ENCODE data around the gene CEP192.
"Not testable (repeated sequence)": the region's sequence is repeated elsewhere in the genome, so short reads cannot be mapped to it uniquely, and the experiment has no call there.

The CEP192 gene

GRCh38 chr18:13026583-13027270, 35.6 kb downstream of the CEP192 start:
- DNase-seq (ENCODE audit: low read depth in 2 of 2) = no peak

- DNase-seq (ENCODE audit: low read depth in 2 of 2) = no peak
Observed at GRCh38 chr18:13028869-13029268, 37.7 kb downstream of the CEP192 start.

- DNase-seq (ENCODE audit: low read depth in 2 of 2) = no peak
Observed at GRCh38 chr18:13032173-13032572, 41.0 kb downstream of the CEP192 start.

- DNase-seq (ENCODE audit: low read depth in 2 of 2) = no peak
Observed at GRCh38 chr18:13035249-13035914, 44.2 kb downstream of the CEP192 start.

GRCh38 chr18:13036622-13037320, 45.6 kb downstream of the CEP192 start:
- no peak for DNase-seq (ENCODE audit: low read depth in 2 of 2)

- DNase-seq (ENCODE audit: low read depth in 2 of 2) = no peak
Observed at GRCh38 chr18:13039806-13040205, 48.6 kb downstream of the CEP192 start.

- DNase-seq (ENCODE audit: low read depth in 2 of 2) = no peak
Observed at GRCh38 chr18:13043066-13043465, 51.9 kb downstream of the CEP192 start.

- no peak for DNase-seq (ENCODE audit: low read depth in 2 of 2)
Observed at GRCh38 chr18:13048061-13048595, 57.0 kb downstream of the CEP192 start.

GRCh38 chr18:13051159-13051558, 60.0 kb downstream of the CEP192 start:
- no peak for DNase-seq (ENCODE audit: low read depth in 2 of 2)

- DNase-seq (ENCODE audit: low read depth in 2 of 2) = no peak
Observed at GRCh38 chr18:13051950-13052349, 60.8 kb downstream of the CEP192 start.

GRCh38 chr18:13054336-13054735, 63.2 kb downstream of the CEP192 start:
- no peak for DNase-seq (ENCODE audit: low read depth in 2 of 2)

GRCh38 chr18:13061630-13062189, 70.5 kb downstream of the CEP192 start:
- DNase-seq (ENCODE audit: low read depth in 2 of 2) = no peak

GRCh38 chr18:13067124-13067523, 76.0 kb downstream of the CEP192 start:
- DNase-seq (ENCODE audit: low read depth in 2 of 2) = no peak

GRCh38 chr18:13067966-13068365, 76.8 kb downstream of the CEP192 start:
- DNase-seq (ENCODE audit: low read depth in 2 of 2) = no peak

GRCh38 chr18:13070460-13070859, 79.3 kb downstream of the CEP192 start:
- no peak for DNase-seq (ENCODE audit: low read depth in 2 of 2)

- no peak for DNase-seq (ENCODE audit: low read depth in 2 of 2)
Observed at GRCh38 chr18:13076886-13077285, 85.7 kb downstream of the CEP192 start.

GRCh38 chr18:13077473-13077872, 86.3 kb downstream of the CEP192 start:
- DNase-seq (ENCODE audit: low read depth in 2 of 2) = no peak

- DNase-seq (ENCODE audit: low read depth in 2 of 2) = not testable (repeated sequence)
Observed at GRCh38 chr18:13078065-13078464, 86.9 kb downstream of the CEP192 start.

- DNase-seq (ENCODE audit: low read depth in 2 of 2) = no peak
Observed at GRCh38 chr18:13086906-13087305, 95.7 kb downstream of the CEP192 start.

GRCh38 chr18:13095466-13095865, 104.3 kb downstream of the CEP192 start:
- no peak for DNase-seq (ENCODE audit: low read depth in 2 of 2)

GRCh38 chr18:13096232-13096631, 105.1 kb downstream of the CEP192 start:
- no peak for DNase-seq (ENCODE audit: low read depth in 2 of 2)

GRCh38 chr18:13096719-13097118, 105.6 kb downstream of the CEP192 start:
- no peak for DNase-seq (ENCODE audit: low read depth in 2 of 2)
